Posterior vena cava (tissue), 2 donors: Measurements from ENCODE around the gene PROP1. TPM values are rescaled to one million over a fixed set of nuclear protein-coding genes. Genes with fewer than 3 reads are reported as not detected.
"Not testable (repeated sequence)": the region's sequence is repeated elsewhere in the genome, so short reads cannot be mapped to it uniquely, and the experiment has no call there.

Source experiments
- DNase-seq: peaks from one replicate; pipeline ENCODE4 v3.0.0-alpha.2; 2020; ENCODE audit warnings: low spot score
- intact Hi-C, 2 donors: fragments of 100-400 bp; cut with DNase I; formaldehyde crosslinking; loops; one replicate each; pipeline versions ENCODE4 v1.14.1 to v1.14.2; 2022 to 2023
- total RNA-seq, 2 donors: library from RNA; stranded (reverse); fragmentation: NEBNext Ultra II Directional; extraction: Animal tissue kit (Norgen Biotek cat#: 25700); gene quantifications; one replicate each; pipeline ENCODE4 v1.2.1, GENCODE V29; 2021
- donor health status: DM: yes; HTN: yes; CAD: no.
- donor health status: DM: yes; HTN: yes; CAD: no.

Gene PROP1
- total RNA-seq, 2 donors from 2014 or later: not detected

GRCh38 chr5:177983763-177984583 is 12.1 kb downstream of the PROP1 start:
- no peak for DNase-seq
- intact Hi-C loops: no loop called here

DNA sequence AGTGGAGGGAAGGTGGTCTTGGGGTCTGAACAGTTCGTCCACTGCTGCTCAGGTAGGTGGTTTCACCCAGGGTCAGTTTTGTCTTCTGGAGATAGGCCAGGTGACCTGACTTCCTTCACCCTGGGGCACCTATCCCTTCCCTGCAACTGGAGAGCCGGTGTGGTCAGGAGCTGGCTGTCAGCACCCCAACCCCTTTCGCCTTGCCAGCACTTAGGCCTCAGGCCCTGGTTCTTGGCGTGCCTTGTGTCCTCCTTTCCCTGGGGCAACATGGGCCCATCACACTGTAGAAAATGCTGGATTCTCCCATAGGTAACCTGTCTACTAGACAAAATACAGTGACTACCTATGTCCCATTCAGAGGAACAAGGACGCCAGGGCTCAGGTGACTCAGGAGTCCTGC is 13.1 kb downstream of the PROP1 start:
- no peak for DNase-seq
- intact Hi-C loops: no loop called here

GRCh38 chr5:177982072-177982727 is 13.8 kb downstream of the PROP1 start:
- intact Hi-C loops: no loop called here
- DNase-seq: no peak

- intact Hi-C loops: no loop called here
Observed at GRCh38 chr5:177981296-177982071, 14.6 kb downstream of the PROP1 start.

GRCh38 chr5:177980743-177981151 is 15.3 kb downstream of the PROP1 start:
- intact Hi-C loops: no loop called here
- DNase-seq: no peak

More at GRCh38 chr5:177981296-177982071, 14.6 kb downstream of the PROP1 start:
- no peak for DNase-seq

DNA sequence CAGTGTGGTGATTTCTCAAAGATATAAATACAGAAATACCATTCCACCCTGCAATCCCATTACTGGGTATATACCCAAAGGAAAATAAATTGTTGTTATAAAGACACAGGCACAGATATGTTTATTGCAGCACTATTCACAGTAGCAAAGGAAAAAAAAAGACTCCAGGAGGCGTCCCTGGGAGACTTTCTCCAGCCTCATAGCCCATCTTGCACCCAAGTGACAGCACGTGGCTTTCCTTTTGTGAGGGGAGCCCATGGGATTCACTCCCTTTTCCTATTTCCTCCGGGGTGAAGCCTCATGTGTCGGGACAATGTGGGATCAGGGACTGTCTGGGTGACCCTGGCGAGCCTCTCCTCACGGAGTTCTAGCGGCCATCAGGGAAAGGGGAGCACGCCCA is 18.4 kb downstream of the PROP1 start:
- intact Hi-C loops, DNase-seq: not testable (repeated sequence)

- intact Hi-C loops: no loop called here
- DNase-seq: no peak
Observed at GRCh38 chr5:177973066-177973635, 22.9 kb downstream of the PROP1 start.

GRCh38 chr5:177972613-177973012 is 23.4 kb downstream of the PROP1 start:
- no peak for DNase-seq
- intact Hi-C loops: no loop called here

DNA sequence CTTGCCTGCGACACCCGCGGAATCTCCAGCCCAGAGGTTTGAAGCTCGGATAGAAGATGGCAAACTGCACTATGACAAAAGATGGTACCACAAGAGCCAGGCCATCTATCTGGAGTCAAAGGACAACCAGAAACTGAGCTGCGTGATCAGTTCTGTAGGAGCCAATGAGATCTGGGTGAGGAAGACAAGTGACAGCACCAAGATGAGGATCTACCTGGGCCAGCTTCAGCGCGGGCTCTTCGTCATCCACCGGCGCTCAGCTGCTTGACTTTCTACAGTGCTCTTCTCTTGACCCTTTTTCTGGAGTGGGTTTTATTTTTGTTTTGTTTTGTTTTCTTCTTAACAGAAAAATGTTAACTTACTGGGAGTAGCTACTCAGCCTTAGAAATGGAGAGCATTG is 24.0 kb downstream of the PROP1 start:
- DNase-seq, intact Hi-C loops: not testable (repeated sequence)

- DNase-seq: no peak
- intact Hi-C loops: no loop called here
Observed at GRCh38 chr5:177968661-177969211, 27.3 kb downstream of the PROP1 start.

- intact Hi-C loops: no loop called here
- DNase-seq: no peak
Observed at GRCh38 chr5:177967221-177967887, 28.7 kb downstream of the PROP1 start.

DNA sequence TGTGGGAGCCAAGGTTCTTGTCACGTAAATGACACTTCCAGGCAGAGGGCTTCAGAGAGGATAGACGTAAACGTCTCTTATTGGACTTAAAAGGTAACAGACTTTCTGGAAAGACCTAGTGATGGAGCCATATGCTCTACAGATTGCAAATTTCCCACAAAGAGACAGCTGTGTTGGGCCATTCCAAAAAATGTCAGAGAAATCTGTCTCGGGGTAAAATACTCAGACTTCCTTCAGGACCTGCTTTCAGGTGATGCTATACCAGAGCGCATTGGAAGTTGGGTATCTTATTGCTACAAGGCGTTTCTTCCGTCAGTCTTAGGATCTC is 29.2 kb downstream of the PROP1 start:
- intact Hi-C loops: no loop called here
- no peak for DNase-seq

DNA sequence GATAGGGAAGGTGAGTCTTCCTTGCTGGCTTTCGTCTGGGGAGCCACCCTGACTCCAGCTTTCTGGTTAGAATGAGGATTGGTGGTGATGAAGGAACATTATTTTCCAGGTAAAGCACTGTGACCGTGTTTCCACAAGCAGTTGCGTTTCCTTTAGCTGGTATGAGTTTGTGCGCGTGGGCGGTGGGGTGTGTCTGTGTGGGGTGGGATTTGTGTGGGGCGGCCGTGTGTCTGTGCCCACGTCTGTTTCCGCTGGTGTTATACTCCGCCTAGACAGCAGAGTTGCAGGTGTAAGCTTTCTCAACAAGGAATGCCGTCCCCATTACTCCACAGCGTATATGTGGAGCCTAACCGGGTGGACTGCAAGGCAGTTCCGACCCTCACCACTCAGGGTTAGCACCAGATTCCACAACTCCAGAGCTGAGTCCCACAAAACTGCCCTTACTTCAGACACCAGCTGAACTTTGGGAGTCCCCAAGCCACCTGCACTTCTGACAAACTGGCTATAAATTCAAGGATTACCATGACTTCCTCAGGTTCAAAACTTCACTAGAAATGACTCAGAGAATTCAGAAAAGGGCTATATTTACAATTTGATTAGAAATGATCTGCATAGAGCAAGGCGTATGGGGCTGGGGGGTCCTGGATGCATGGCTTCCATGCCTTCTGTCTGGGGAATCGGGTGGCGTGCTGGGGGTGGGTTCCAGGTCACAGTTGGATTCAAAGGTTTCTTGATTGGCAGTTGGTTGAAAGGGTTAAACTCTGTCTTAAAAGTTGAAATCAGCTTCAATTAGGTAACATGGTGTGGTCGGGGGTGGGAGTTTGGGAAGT is 29.8 kb downstream of the PROP1 start:
- no peak for DNase-seq
- intact Hi-C loops: no loop called here

- intact Hi-C loops: no loop called here
- no peak for DNase-seq
Observed at GRCh38 chr5:177964471-177964870, 31.6 kb downstream of the PROP1 start.

- DNase-seq: no peak
- intact Hi-C loops: no loop called here
Observed at GRCh38 chr5:177963966-177964365, 32.1 kb downstream of the PROP1 start.

DNA sequence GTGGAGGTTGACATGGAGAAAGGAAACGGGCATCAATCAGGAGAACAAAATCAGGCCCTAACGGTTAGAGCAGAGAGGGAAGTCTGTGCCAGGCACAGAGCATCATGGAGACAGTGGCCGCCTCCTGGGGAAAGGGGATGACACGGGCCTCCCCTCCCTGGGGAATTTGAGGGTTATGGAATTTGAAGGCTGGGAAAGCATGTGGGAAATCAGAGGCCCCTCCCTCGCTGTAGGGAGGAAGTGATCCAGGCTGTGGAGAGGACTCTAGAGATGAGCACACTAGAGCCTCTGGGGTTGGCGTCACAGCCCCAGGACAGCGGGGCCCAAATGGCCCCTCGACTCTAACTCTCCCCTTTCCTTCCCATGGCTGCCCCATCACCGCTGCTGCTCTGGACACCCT is 36.7 kb downstream of the PROP1 start:
- no peak for DNase-seq
- intact Hi-C loops: no loop called here

DNA sequence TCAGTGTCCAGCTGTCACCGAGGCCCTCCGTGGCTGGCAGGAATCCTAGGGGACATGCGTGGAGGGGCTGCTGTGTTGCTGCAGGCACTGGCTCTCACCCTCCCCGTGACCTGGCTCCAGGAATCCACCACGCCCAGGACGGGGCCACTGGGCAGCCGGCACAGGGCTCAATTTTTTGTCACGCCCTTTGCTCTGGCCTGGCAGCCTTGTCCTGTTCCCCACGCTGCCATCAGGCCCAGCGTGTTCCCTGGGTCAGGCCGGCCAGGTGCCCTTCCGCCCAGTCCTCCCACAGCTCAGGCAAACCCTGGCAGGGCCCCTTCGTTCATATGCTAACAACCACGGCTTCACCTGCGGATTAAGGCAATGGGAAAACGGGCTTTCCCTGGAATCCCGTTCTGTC is 37.3 kb downstream of the PROP1 start:
- intact Hi-C loops: no loop called here
- no peak for DNase-seq

DNA sequence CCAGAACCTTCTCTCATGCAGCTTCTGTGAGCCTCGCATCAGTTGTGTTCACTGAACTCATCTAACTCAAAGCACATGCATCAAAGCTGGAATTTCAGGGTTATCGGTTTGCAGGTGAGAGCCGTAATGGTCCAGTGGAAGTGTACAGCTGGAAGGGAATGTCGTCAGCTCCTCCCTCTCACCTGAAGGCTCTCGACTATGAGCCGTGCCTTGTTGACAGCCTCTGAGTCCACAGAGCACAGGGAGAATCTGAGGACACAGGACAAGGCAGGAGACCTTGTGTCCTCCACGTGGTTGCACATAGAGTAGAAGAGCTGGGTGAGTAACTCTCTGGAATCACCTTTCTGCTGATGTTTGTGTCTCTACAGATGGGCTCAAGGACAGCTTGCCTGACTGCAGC is 38.8 kb downstream of the PROP1 start:
- intact Hi-C loops: no loop called here
- DNase-seq: no peak
